ENCODE measurements around the gene APOBEC3G. TPM values are rescaled to one million over a fixed set of nuclear protein-coding genes. Genes with fewer than 3 reads are reported as not detected.

APOBEC3G gene
- total RNA-seq, 1 experiment from 2014 or later, result 9.5 TPM

GRCh38 chr22:39132871-39133524 is 55.9 kb downstream of the APOBEC3G start:
- intact Hi-C loops (cut with micrococcal nuclease; ENCODE audit: unreplicated experiment), result loop anchor here (10.0 kb wide), 1 partner anchor 1078 kb away; the partner anchor contains the start of gene PICK1
- TF ChIP-seq EZH2 (IDR thresholded peaks at IDR 0.05; ENCODE audit: low read depth) (no peak), CTCF (conservative IDR thresholded peaks at IDR 0.05) (no peak)
- no TSS peak for BruUV-seq (replicated peaks)

GRCh38 chr22:39133871-39134270 is 56.8 kb downstream of the APOBEC3G start:
- Histone ChIP-seq H2AFZ (no peak overlapping the region), H3K79me2 (ENCODE audit: low read depth) (no peaks in the 10 kb centered on the region), H3K4me3 (no peak overlapping the region), H3K9me3 (ENCODE audit: insufficient read depth, low read depth) (no peaks in the 10 kb centered on the region), H4K20me1 (ENCODE audit: insufficient read depth) (no peaks in the 10 kb centered on the region), H3K4me2 (no peak overlapping the region), H3K36me3 (ENCODE audit: low read depth) (no peaks in the 10 kb centered on the region), H3K9me2 (ENCODE audit: insufficient read depth) (no peaks in the 10 kb centered on the region), H3K27ac (no peak overlapping the region), H3K27me3 (ENCODE audit: insufficient read depth, low read depth) (no peaks in the 10 kb centered on the region), H3F3A (ENCODE audit: insufficient read depth, low read depth) (peaks cover 7% of the 10 kb centered on the region; the same call in 1 of the 2 replicates), H3K4me1 (replicated peaks; ENCODE audit: insufficient read depth) (peaks cover 7% of the 10 kb centered on the region)
- no peak for DNase-seq
- no TSS peak for BruUV-seq (replicated peaks)
- TF ChIP-seq EZH2 (IDR thresholded peaks at IDR 0.05; ENCODE audit: low read depth), result no peak
- TF ChIP-seq CTCF (conservative IDR thresholded peaks at IDR 0.05), result no peak
- intact Hi-C loops (cut with micrococcal nuclease; ENCODE audit: unreplicated experiment), result loop anchor here (10.0 kb wide), 1 partner anchor 1079 kb away; the partner anchor contains the start of gene PICK1
- CTCF ChIA-PET, result interaction anchor here (0.7 to 0.9 kb wide), 3 partner anchors 32 to 370 kb away, joined by 3 to 7 read pairs (median 4); no protein-coding TSS in a partner anchor
- POLR2A ChIA-PET (ENCODE audit: unreplicated experiment), result no interaction called here

More at GRCh38 chr22:39132871-39133524, 55.9 kb downstream of the APOBEC3G start:
- CTCF ChIA-PET, result no interaction called here
- Histone ChIP-seq H3K4me3 (no peak overlapping the region), H4K20me1 (ENCODE audit: insufficient read depth) (no peaks in the 10 kb centered on the region), H3K9me3 (ENCODE audit: insufficient read depth, low read depth) (no peaks in the 10 kb centered on the region), H3K9me2 (ENCODE audit: insufficient read depth) (no peaks in the 10 kb centered on the region), H3K79me2 (ENCODE audit: low read depth) (no peaks in the 10 kb centered on the region), H3K36me3 (ENCODE audit: low read depth) (no peaks in the 10 kb centered on the region), H3K27ac (no peak overlapping the region), H3K27me3 (ENCODE audit: insufficient read depth, low read depth) (no peaks in the 10 kb centered on the region), H3K4me2 (no peak overlapping the region), H3F3A (ENCODE audit: insufficient read depth, low read depth) (peaks cover 7% of the 10 kb centered on the region; the same call in 1 of the 2 replicates), H3K4me1 (replicated peaks; ENCODE audit: insufficient read depth) (peaks cover 7% of the 10 kb centered on the region), H2AFZ (no peak overlapping the region)
- POLR2A ChIA-PET (ENCODE audit: unreplicated experiment), result no interaction called here
- no peak for DNase-seq

GRCh38 chr22:39134366-39135091 is 57.5 kb downstream of the APOBEC3G start:
- Histone ChIP-seq H3K27ac (no peak overlapping the region), H3K4me2 (no peak overlapping the region), H3K9me3 (ENCODE audit: insufficient read depth, low read depth) (no peaks in the 10 kb centered on the region), H3K9me2 (ENCODE audit: insufficient read depth) (no peaks in the 10 kb centered on the region), H2AFZ (no peak overlapping the region), H3K4me3 (no peak overlapping the region), H3K36me3 (ENCODE audit: low read depth) (no peaks in the 10 kb centered on the region), H3F3A (ENCODE audit: insufficient read depth, low read depth) (peaks cover 7% of the 10 kb centered on the region; the same call in 1 of the 2 replicates), H4K20me1 (ENCODE audit: insufficient read depth) (no peaks in the 10 kb centered on the region), H3K79me2 (ENCODE audit: low read depth) (no peaks in the 10 kb centered on the region), H3K27me3 (ENCODE audit: insufficient read depth, low read depth) (no peaks in the 10 kb centered on the region), H3K4me1 (replicated peaks; ENCODE audit: insufficient read depth) (peaks cover 7% of the 10 kb centered on the region)
- TF ChIP-seq CTCF (conservative IDR thresholded peaks at IDR 0.05) (no peak), EZH2 (IDR thresholded peaks at IDR 0.05; ENCODE audit: low read depth) (no peak)
- POLR2A ChIA-PET (ENCODE audit: unreplicated experiment), result interaction anchor here (0.7 kb wide), 1 partner anchor 400 kb away, joined by 4 read pairs; no protein-coding TSS in a partner anchor
- no TSS peak for BruUV-seq (replicated peaks)
- no peak for DNase-seq
- CTCF ChIA-PET, result interaction anchor here (0.7 to 0.9 kb wide), 3 partner anchors 32 to 371 kb away, joined by 3 to 7 read pairs (median 4); no protein-coding TSS in a partner anchor
- intact Hi-C loops (cut with micrococcal nuclease; ENCODE audit: unreplicated experiment), result loop anchor here (5.0 to 10.0 kb wide), 2 partner anchors 393 to 1080 kb away; partner anchors contain the start of gene PICK1
